Measurements from ENCODE around the gene CPT2.

CPT2 gene

DNA sequence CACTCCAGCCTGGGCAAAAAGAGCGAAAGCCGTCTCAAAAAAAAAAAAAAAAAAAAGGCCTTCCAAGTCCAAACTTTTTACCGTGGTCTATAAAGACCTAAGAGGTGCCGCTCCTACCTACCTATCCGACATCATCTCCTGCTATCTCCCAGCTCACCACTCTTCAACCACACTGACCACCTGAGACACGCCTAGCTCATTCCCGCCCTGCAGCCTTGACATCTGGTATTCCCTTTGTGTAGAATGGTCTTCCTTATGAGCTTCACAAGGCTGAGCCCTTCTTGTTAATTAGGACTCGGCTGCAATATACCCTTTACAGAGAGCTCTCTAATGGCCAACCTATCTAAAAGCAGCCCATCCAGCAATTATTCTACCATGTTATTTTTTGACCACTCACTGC, 41.0 kb downstream of the CPT2 start:
- TF ChIP-seq, protein P1, sequence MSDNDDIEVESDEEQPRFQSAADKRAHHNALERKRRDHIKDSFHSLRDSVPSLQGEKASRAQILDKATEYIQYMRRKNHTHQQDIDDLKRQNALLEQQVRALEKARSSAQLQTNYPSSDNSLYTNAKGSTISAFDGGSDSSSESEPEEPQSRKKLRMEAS (IDR thresholded peaks at IDR 0.05; ENCODE audit: low read depth, low read length): no peak
- TF ChIP-seq POLR2A (IDR thresholded peaks at IDR 0.05; ENCODE audit: extremely low read depth, insufficient read length) (no peak), MYC (IDR thresholded peaks at IDR 0.05; ENCODE audit: low read depth, low read length) (no peak)
- TF ChIP-seq, protein P2, sequence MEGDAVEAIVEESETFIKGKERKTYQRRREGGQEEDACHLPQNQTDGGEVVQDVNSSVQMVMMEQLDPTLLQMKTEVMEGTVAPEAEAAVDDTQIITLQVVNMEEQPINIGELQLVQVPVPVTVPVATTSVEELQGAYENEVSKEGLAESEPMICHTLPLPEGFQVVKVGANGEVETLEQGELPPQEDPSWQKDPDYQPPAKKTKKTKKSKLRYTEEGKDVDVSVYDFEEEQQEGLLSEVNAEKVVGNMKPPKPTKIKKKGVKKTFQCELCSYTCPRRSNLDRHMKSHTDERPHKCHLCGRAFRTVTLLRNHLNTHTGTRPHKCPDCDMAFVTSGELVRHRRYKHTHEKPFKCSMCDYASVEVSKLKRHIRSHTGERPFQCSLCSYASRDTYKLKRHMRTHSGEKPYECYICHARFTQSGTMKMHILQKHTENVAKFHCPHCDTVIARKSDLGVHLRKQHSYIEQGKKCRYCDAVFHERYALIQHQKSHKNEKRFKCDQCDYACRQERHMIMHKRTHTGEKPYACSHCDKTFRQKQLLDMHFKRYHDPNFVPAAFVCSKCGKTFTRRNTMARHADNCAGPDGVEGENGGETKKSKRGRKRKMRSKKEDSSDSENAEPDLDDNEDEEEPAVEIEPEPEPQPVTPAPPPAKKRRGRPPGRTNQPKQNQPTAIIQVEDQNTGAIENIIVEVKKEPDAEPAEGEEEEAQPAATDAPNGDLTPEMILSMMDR (IDR thresholded peaks at IDR 0.05; ENCODE audit: low read depth, low read length): no peak
- DNase-seq (ENCODE audit: low read depth): no peak
- peak overlapping the region; percentile 100 for H3K4me3 ChIP-seq (ENCODE audit: low read depth, low read length)

DNA sequence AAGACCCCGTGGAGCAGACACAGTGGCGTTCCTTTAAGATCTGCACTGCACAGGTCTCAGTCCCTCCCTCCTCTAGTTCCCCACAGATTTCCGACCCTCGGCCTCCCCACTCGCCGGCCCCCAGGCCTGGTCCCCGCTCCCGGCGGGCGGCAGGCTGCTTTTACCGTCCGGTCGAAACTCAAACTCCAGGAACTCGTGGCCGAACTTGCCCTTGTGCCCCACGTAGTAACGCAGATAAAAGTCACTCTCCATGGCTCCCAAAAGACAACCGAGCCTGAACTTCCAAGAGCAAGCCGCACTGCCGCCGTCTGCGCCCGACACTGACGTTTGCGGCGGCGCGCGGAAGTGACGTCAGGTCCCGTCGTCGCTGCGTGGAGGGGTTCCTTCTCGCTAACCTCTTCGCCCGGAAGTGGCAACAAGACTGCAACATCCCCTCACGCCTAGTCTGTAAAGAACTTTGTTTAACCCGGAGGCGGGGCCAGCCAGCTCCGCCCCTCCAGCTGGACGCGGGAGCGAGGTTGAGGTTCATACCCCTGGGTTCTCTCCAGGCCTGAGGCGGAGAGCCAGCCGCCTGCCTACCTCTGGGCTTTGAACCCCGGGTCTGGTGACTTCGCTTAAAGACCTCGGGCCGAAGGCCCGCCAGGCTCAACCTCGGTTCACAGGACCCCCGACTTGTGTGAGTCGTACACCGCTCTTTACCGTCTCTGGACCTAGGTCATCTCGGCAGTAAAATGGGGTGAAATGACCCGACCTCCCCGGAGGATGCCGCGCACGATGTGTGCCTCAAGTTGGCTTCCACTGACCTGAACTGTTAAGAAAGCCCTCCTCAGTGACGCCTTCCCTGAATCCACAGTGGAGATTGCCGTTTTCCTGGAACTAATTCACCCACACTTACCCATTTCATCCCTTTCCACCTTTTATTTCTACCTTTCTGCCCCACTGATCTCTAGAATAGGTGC, 41.9 kb downstream of the CPT2 start, which contains the start of gene MAGOH:
Gene MAGOH, minus strand, starts transcription at position 322 of the 959 bp plus-strand sequence. Its CDS starts 70 bp downstream, at position 252.
- peak; percentile 63 for TF ChIP-seq POLR2A (IDR thresholded peaks at IDR 0.05; ENCODE audit: extremely low read depth, insufficient read length)
- peak; percentile 11; the same call in 1 of the 2 replicates for TF ChIP-seq MYC (IDR thresholded peaks at IDR 0.05; ENCODE audit: low read depth, low read length)
- TF ChIP-seq, protein P1 (IDR thresholded peaks at IDR 0.05; ENCODE audit: low read depth, low read length): peak; percentile 48; the same call in 1 of the 2 replicates
- TF ChIP-seq, protein P2 (IDR thresholded peaks at IDR 0.05; ENCODE audit: low read depth, low read length): no peak
- H3K4me3 ChIP-seq (ENCODE audit: low read depth, low read length): peak within 1 kb of the TSS; percentile 100
- peak; percentile 95 for DNase-seq (ENCODE audit: low read depth)

DNA sequence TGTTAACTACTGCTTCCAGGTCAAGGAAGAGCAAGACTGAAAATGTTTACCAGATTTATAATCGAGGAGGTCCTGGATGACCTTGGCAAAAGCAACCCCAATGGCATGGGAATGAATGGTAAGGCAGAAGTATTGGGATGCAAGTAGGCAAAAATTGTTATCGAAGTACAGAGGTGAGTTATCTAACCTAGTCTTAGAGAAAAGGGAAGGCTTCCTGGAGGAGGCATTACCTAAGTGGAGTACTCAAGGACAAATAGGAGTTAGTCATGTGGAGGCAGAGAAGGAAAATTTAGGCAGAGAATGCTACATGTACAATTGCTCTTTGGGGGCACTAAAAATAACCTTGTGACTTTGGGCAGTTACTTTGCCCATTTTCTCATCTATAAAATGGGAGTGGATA, 45.2 kb downstream of the CPT2 start:
- DNase-seq (ENCODE audit: low read depth): no peak
- TF ChIP-seq, protein P2 (IDR thresholded peaks at IDR 0.05; ENCODE audit: low read depth, low read length): no peak
- no peak for TF ChIP-seq POLR2A (IDR thresholded peaks at IDR 0.05; ENCODE audit: extremely low read depth, insufficient read length)
- TF ChIP-seq, protein P1 (IDR thresholded peaks at IDR 0.05; ENCODE audit: low read depth, low read length): no peak
- no peak for TF ChIP-seq MYC (IDR thresholded peaks at IDR 0.05; ENCODE audit: low read depth, low read length)
- H3K4me3 ChIP-seq (ENCODE audit: low read depth, low read length): no peak overlapping the region

DNA sequence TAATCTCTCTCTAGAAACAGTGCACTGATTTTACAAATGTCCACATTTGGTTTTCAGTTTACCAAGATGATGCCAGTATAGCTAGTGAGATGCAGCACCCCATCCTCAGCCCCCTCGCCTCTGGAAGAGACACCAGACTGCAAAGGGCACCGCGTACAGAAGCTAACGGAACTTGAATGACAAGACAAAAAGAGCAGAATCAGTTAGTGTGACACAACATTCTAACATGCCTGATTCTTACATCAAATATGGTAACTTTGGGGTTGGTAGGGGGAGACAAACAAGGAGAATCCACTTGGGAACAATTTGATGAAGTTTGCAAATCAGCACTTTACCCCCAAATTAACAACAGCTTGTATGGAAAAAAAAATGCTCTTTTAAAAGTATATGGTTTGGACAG, 45.8 kb downstream of the CPT2 start:
- DNase-seq (ENCODE audit: low read depth): no peak
- TF ChIP-seq POLR2A (IDR thresholded peaks at IDR 0.05; ENCODE audit: extremely low read depth, insufficient read length): no peak
- TF ChIP-seq, protein P1 (IDR thresholded peaks at IDR 0.05; ENCODE audit: low read depth, low read length): no peak
- TF ChIP-seq, protein P2 (IDR thresholded peaks at IDR 0.05; ENCODE audit: low read depth, low read length): no peak
- no peak for TF ChIP-seq MYC (IDR thresholded peaks at IDR 0.05; ENCODE audit: low read depth, low read length)
- H3K4me3 ChIP-seq (ENCODE audit: low read depth, low read length): no peak overlapping the region

DNA sequence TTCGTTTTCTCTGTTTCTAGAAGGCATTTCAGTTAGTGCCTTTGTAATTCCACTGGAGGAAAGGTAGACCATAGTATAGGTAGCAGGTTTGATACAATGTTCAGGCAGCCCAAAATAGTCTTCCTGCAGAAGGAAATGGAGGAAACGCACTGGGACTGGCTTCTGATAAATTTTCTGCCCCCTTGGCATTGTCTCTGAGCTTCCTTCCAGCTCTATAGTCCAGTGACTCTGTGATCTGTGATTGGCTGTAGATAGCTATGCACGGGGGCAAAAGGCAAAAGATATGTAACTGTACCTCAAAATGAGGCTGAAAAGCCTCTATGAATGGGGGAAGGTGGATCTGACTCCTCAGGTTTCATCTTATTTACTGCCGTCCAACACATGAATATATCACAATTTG, 47.5 kb downstream of the CPT2 start:
- H3K4me3 ChIP-seq (ENCODE audit: low read depth, low read length): no peak overlapping the region
- TF ChIP-seq, protein P1 (IDR thresholded peaks at IDR 0.05; ENCODE audit: low read depth, low read length): no peak
- no peak for TF ChIP-seq MYC (IDR thresholded peaks at IDR 0.05; ENCODE audit: low read depth, low read length)
- TF ChIP-seq, protein P2 (IDR thresholded peaks at IDR 0.05; ENCODE audit: low read depth, low read length): no peak
- no peak for DNase-seq (ENCODE audit: low read depth)

Data from NB4 (cell line).